ENCODE measurements around the gene AP5Z1. TPM values are rescaled to one million over a fixed set of nuclear protein-coding genes. Genes with fewer than 3 reads are reported as not detected.
"Not testable (repeated sequence)": the region's sequence is repeated elsewhere in the genome, so short reads cannot be mapped to it uniquely, and the experiment has no call there.

AP5Z1 gene
- total RNA-seq, 1 experiment from 2014 or later: 44.0 TPM

DNA sequence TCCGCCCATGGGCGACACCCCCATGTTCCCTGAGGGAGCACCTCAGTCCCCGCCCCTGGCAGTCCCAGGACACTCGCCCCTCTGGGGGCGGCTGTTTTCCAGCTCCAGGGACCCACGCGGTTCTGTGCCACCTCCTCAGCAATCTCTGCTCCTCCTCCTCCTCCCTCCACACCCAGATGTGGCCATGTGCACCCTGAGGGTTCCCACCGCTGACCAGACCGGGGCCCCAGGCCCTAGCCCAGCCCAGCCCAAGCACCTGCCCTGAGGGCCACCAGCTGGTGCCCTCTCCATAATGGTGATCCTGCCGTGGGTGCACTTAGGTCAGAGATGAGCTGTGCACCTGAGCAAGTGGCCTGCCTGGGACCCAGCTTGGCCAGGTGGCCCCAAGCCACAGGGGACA lies 25.1 kb downstream of the AP5Z1 start:
- peaks cover 11% of the 10 kb centered on the region; the same call in 1 of the 2 replicates for H3F3A ChIP-seq (ENCODE audit: insufficient read depth, low read depth)
- ChIA-PET POLR2A (ENCODE audit: unreplicated experiment) (no interaction called here), CTCF (interaction anchor here (0.7 kb wide), 1 partner anchor 138 kb away, joined by 3 read pairs; no protein-coding TSS in a partner anchor)
- no peaks in the 10 kb centered on the region for H3K79me2 ChIP-seq (ENCODE audit: low read depth)
- H3K27me3 ChIP-seq (ENCODE audit: insufficient read depth, low read depth): peaks cover 9% of the 10 kb centered on the region
- H3K36me3 ChIP-seq (ENCODE audit: low read depth): no peaks in the 10 kb centered on the region
- no peak overlapping the region for H2AFZ ChIP-seq
- H3K9me2 ChIP-seq (ENCODE audit: insufficient read depth): no peaks in the 10 kb centered on the region
- H3K27ac ChIP-seq: no peak overlapping the region
- BruUV-seq (replicated peaks): no TSS peak
- H4K20me1 ChIP-seq (ENCODE audit: insufficient read depth): no peaks in the 10 kb centered on the region
- H3K9me3 ChIP-seq (ENCODE audit: insufficient read depth, low read depth): no peaks in the 10 kb centered on the region
- H3K4me3 ChIP-seq: no peak overlapping the region
- no peak for DNase-seq
- peaks cover 1% of the 10 kb centered on the region; the same call in 1 of the 2 replicates for H3K4me1 ChIP-seq (replicated peaks; ENCODE audit: insufficient read depth)
- H3K4me2 ChIP-seq: no peak overlapping the region
- TF ChIP-seq, protein P1, sequence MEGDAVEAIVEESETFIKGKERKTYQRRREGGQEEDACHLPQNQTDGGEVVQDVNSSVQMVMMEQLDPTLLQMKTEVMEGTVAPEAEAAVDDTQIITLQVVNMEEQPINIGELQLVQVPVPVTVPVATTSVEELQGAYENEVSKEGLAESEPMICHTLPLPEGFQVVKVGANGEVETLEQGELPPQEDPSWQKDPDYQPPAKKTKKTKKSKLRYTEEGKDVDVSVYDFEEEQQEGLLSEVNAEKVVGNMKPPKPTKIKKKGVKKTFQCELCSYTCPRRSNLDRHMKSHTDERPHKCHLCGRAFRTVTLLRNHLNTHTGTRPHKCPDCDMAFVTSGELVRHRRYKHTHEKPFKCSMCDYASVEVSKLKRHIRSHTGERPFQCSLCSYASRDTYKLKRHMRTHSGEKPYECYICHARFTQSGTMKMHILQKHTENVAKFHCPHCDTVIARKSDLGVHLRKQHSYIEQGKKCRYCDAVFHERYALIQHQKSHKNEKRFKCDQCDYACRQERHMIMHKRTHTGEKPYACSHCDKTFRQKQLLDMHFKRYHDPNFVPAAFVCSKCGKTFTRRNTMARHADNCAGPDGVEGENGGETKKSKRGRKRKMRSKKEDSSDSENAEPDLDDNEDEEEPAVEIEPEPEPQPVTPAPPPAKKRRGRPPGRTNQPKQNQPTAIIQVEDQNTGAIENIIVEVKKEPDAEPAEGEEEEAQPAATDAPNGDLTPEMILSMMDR (conservative IDR thresholded peaks at IDR 0.05): no peak
- no peak for TF ChIP-seq EZH2 (IDR thresholded peaks at IDR 0.05; ENCODE audit: low read depth)
- intact Hi-C loops (cut with micrococcal nuclease; ENCODE audit: unreplicated experiment): no loop called here

DNA sequence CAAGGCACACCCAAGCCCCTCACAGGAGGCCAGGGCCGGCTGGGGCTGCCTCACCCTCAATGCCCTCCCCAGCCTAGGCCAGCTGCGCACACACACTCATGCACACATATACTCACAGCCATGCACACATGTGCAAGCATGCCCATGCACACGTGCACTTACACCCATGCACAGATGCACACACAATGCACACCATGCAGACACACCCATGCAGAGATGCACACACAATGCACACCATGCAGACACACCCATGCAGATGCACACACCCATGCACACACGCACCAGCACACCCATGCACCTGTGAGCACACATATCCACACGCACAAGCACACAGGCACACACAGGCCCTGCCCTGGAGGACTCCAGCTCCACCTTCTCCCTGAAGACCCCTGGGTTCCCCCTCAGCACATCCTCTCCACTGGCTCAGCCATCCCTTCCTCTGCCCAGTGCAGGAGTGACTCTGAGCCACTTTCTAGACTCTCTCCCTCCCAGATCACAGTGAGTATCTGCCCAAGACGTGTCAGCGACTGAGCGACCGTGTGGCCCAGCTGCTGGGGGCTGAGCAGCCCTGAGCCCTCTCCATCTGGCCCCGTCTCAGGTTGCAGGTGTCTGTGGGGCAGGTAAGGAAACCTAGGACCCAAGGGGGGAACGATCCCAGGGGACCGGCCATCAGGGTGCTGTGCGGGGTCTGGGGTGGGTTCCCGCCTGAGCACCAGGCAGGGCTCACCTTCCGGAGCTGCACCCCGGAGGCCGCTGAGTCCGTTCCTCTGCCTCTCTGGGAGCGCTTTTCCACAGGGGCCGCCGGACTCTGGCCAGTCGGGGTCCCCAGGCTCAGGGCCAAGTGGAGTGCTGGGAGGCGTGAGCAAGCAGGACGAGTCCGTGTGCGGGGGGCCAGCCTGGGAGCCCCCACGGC lies 25.8 kb downstream of the AP5Z1 start:
- Histone ChIP-seq H2AFZ (no peak overlapping the region), H3F3A (ENCODE audit: insufficient read depth, low read depth) (peaks cover 12% of the 10 kb centered on the region; the same call in 1 of the 2 replicates), H3K27ac (no peak overlapping the region), H3K4me1 (replicated peaks; ENCODE audit: insufficient read depth) (peaks cover 7% of the 10 kb centered on the region), H3K79me2 (ENCODE audit: low read depth) (no peaks in the 10 kb centered on the region), H3K4me2 (no peak overlapping the region), H3K9me2 (ENCODE audit: insufficient read depth) (no peaks in the 10 kb centered on the region), H3K9me3 (ENCODE audit: insufficient read depth, low read depth) (no peaks in the 10 kb centered on the region), H4K20me1 (ENCODE audit: insufficient read depth) (no peaks in the 10 kb centered on the region), H3K4me3 (no peak overlapping the region), H3K27me3 (ENCODE audit: insufficient read depth, low read depth) (peaks cover 16% of the 10 kb centered on the region), H3K36me3 (ENCODE audit: low read depth) (no peaks in the 10 kb centered on the region)
- TF ChIP-seq EZH2 (IDR thresholded peaks at IDR 0.05; ENCODE audit: low read depth): no peak
- TF ChIP-seq, protein P1 (conservative IDR thresholded peaks at IDR 0.05): no peak
- intact Hi-C loops (cut with micrococcal nuclease; ENCODE audit: unreplicated experiment): no loop called here
- no TSS peak for BruUV-seq (replicated peaks)
- ChIA-PET CTCF (no interaction called here), POLR2A (ENCODE audit: unreplicated experiment) (no interaction called here)
- DNase-seq: no peak

DNA sequence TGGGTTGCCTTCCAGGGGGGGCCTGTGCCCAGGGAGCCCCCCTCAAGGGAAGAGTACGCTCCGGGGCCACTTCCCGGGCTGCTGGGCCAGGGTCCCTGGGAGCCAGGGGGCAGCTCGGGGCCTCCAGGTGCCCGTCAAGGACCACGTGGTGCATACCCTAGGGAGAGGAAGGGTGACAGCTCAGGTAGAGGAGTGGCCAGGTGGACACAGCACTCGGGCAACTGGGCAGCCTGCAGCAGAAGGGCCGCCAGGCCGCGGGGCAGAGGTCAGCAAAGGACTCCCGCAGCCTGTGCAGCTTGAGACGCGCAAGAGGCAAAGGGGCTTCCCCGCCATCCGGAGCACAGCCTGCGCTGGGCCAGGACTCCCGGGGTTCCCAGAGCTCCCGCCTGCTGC lies 26.4 kb downstream of the AP5Z1 start:
- Histone ChIP-seq H3K4me2 (no peak overlapping the region), H3K36me3 (ENCODE audit: low read depth) (no peaks in the 10 kb centered on the region), H3K27me3 (ENCODE audit: insufficient read depth, low read depth) (peaks cover 23% of the 10 kb centered on the region), H3K9me2 (ENCODE audit: insufficient read depth) (no peaks in the 10 kb centered on the region), H3K4me1 (replicated peaks; ENCODE audit: insufficient read depth) (peaks cover 7% of the 10 kb centered on the region), H4K20me1 (ENCODE audit: insufficient read depth) (no peaks in the 10 kb centered on the region), H3K79me2 (ENCODE audit: low read depth) (no peaks in the 10 kb centered on the region), H3K9me3 (ENCODE audit: insufficient read depth, low read depth) (no peaks in the 10 kb centered on the region), H3K4me3 (no peak overlapping the region), H3F3A (ENCODE audit: insufficient read depth, low read depth) (peaks cover 13% of the 10 kb centered on the region; the same call in 1 of the 2 replicates), H3K27ac (no peak overlapping the region), H2AFZ (no peak overlapping the region)
- CTCF ChIA-PET: no interaction called here
- DNase-seq: no peak
- BruUV-seq (replicated peaks): no TSS peak
- TF ChIP-seq, protein P1 (conservative IDR thresholded peaks at IDR 0.05): no peak
- no peak for TF ChIP-seq EZH2 (IDR thresholded peaks at IDR 0.05; ENCODE audit: low read depth)
- intact Hi-C loops (cut with micrococcal nuclease; ENCODE audit: unreplicated experiment): no loop called here
- POLR2A ChIA-PET (ENCODE audit: unreplicated experiment): no interaction called here

DNA sequence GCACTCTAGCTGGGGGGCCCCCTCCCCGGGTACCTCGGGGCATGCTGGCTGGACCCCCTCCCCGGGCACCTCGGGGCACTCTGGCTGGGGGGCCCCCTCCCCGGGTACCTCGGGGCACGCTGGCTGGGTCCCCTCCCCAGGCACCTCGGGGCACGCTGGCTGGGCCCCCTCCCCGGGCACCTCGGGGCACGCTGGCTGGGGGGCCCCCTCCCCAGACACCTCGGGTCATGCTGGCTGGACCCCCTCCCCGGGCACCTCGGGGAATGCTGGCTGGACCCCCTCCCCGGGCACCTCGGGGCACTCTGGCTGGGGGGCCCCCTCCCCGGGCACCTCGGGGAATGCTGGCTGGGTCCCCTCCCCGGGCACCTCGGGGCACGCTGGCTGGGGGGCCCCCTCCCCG lies 27.2 kb downstream of the AP5Z1 start:
- CTCF ChIA-PET; POLR2A ChIA-PET (ENCODE audit: unreplicated experiment): not testable (repeated sequence)

More for the DNA sequence above, 27.2 kb downstream of the AP5Z1 start:
- BruUV-seq (replicated peaks); H3K79me2 ChIP-seq (ENCODE audit: low read depth); H3K36me3 ChIP-seq (ENCODE audit: low read depth); intact Hi-C loops (cut with micrococcal nuclease; ENCODE audit: unreplicated experiment); H3K4me2 ChIP-seq; H3K27ac ChIP-seq; H2AFZ ChIP-seq; H4K20me1 ChIP-seq (ENCODE audit: insufficient read depth); H3K9me2 ChIP-seq (ENCODE audit: insufficient read depth); H3K4me1 ChIP-seq (replicated peaks; ENCODE audit: insufficient read depth); H3K9me3 ChIP-seq (ENCODE audit: insufficient read depth, low read depth); DNase-seq; H3K4me3 ChIP-seq: not testable (repeated sequence)
- Histone ChIP-seq H3F3A (ENCODE audit: insufficient read depth, low read depth) (peaks cover 13% of the 10 kb centered on the region; the same call in 1 of the 2 replicates), H3K27me3 (ENCODE audit: insufficient read depth, low read depth) (peaks cover 29% of the 10 kb centered on the region)

Measured in PC-9 (cell line).